H1 (cell line): Measurements from ENCODE around the gene SNX6.

Experiments used
- CEBPB ChIP-seq: IDR thresholded peaks from 2 replicates; pipeline ENCODE4 v1.6.1; 2012; ENCODE audit warnings: low read depth, low read length
- CHD2 ChIP-seq: IDR thresholded peaks from 2 replicates; pipeline ENCODE4 v1.6.1; 2012; ENCODE audit warnings: low read length, improper control_type of control experiment
- EZH2 ChIP-seq: fragments of 200-600 bp; sonication (generic); IDR thresholded peaks from 2 replicates; pipeline ENCODE4 v1.7.1; 2012; ENCODE audit warnings: low read depth, mild to moderate bottlenecking, moderate library complexity, low read length, inconsistent platforms; ENCODE audit not compliant: severe bottlenecking
- KDM4A ChIP-seq: IDR thresholded peaks from one replicate; pipeline ENCODE4 v1.7.1; 2012; ENCODE audit warnings: low read depth, mild to moderate bottlenecking, moderate library complexity, low read length, inconsistent platforms; ENCODE audit not compliant: severe bottlenecking
- NRF1 ChIP-seq: IDR thresholded peaks from 2 replicates; pipeline ENCODE4 v1.6.1; 2011; ENCODE audit warnings: mild to moderate bottlenecking, low read depth, low read length, improper control_type of control experiment
- POLR2A ChIP-seq, 2 experiments: IDR thresholded peaks; 1 replicate in 1 of 2; 2 replicates in 1 of 2; pipeline ENCODE4 v1.6.1; 2011; ENCODE audit warnings: low read depth in 2 of 2, low read length in 2 of 2, mild to moderate bottlenecking in 2 of 2; ENCODE audit errors: control extremely low read depth in 1 of 2
- RNF2 ChIP-seq: fragments of 200-900, 300-1000 bp; sonication (generic); IDR thresholded peaks from 2 replicates; pipeline ENCODE4 v1.7.1; 2016; ENCODE audit warnings: borderline replicate concordance, low read depth, mild to moderate bottlenecking, antibody characterized with exemption, low read length; ENCODE audit not compliant: poor library complexity, severe bottlenecking; ENCODE audit errors: missing control alignments
- ZNF274 ChIP-seq: IDR thresholded peaks from 2 replicates; pipeline ENCODE4 v1.7.0; 2012; ENCODE audit warnings: low read length, borderline replicate concordance; ENCODE audit errors: extremely low read depth
- TF ChIP-seq, protein P1 (sequence below), 3 experiments: IDR thresholded peaks; 1 replicate in 2 of 3; 2 replicates in 1 of 3; pipeline versions ENCODE4 v1.5.1 to v1.6.1; 2011; ENCODE audit warnings: low read length in 3 of 3, mild to moderate bottlenecking in 3 of 3, inconsistent platforms in 2 of 3, low read depth in 1 of 3, moderate library complexity in 1 of 3; ENCODE audit not compliant: insufficient read depth in 1 of 3; ENCODE audit errors: control extremely low read depth in 1 of 3

DNA sequence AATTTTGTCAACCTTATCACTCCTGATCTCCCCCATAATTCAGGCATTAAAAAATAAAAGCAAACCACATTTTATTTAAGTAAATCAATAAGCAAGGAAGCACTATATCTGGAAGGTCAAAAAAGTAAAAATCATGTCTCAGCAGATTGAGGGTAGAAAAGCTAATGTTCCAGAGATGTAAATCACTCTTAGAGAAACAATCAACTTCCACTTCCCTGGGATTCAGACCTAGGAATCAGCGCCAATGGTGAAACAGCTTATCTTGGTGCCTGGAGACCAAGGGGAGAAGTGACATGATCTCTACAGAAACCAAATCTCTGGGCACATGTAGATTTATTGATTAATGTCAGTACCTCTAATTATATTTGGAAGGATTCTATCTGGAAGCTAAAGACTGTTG lies 10.9 kb upstream of the SNX6 start:
- TF ChIP-seq RNF2 (no peak), CHD2 (no peak), NRF1 (no peak), KDM4A (no peak), EZH2 (no peak), POLR2A (IDR thresholded peaks at IDR 0.05; ENCODE audit: control extremely low read depth in 1 of 2, low read depth in 2 of 2, low read length in 2 of 2) (no peak), ZNF274 (no peak), CEBPB (no peak)
- TF ChIP-seq, protein P1, sequence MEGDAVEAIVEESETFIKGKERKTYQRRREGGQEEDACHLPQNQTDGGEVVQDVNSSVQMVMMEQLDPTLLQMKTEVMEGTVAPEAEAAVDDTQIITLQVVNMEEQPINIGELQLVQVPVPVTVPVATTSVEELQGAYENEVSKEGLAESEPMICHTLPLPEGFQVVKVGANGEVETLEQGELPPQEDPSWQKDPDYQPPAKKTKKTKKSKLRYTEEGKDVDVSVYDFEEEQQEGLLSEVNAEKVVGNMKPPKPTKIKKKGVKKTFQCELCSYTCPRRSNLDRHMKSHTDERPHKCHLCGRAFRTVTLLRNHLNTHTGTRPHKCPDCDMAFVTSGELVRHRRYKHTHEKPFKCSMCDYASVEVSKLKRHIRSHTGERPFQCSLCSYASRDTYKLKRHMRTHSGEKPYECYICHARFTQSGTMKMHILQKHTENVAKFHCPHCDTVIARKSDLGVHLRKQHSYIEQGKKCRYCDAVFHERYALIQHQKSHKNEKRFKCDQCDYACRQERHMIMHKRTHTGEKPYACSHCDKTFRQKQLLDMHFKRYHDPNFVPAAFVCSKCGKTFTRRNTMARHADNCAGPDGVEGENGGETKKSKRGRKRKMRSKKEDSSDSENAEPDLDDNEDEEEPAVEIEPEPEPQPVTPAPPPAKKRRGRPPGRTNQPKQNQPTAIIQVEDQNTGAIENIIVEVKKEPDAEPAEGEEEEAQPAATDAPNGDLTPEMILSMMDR (IDR thresholded peaks at IDR 0.05; ENCODE audit: control extremely low read depth in 1 of 3, insufficient read depth in 1 of 3, low read depth in 1 of 3, low read length in 3 of 3) = no peak
